Brain microvascular endothelial cell (primary cell): ENCODE results near the gene MCC.

Source experiments
- DNase-seq: peaks from one replicate; pipeline ENCODE4 v3.0.0-alpha.2; 2020
- H3K27ac ChIP-seq: fragments of 250-450 bp; sonication (Bioruptor Pico); 2 replicates; pipeline ENCODE4 v1.5.1; 2020; ENCODE audit warnings: mild to moderate bottlenecking, moderate library complexity
- H3K27me3 ChIP-seq: fragments of 250-450 bp; sonication (Bioruptor Pico); replicated peaks from 2 replicates; pipeline ENCODE4 v1.5.1; 2020; ENCODE audit warnings: mild to moderate bottlenecking
- H3K36me3 ChIP-seq: fragments of 250-450 bp; sonication (Bioruptor Pico); replicated peaks from 2 replicates; pipeline ENCODE4 v1.5.1; 2020; ENCODE audit warnings: mild to moderate bottlenecking
- H3K4me3 ChIP-seq: 2 replicates; pipeline ENCODE4 v1.5.1; 2011; ENCODE audit warnings: low read depth, mild to moderate bottlenecking, control low read depth, low read length, moderate library complexity
- in situ Hi-C: cut with HindIII; loops from 2 replicates; pipeline ENCODE4 v1.10.0; 2017; ENCODE audit warnings: low sequenced_read_pairs, low pct_ligation_motif_present
- TF ChIP-seq, protein P1 (sequence below): IDR thresholded peaks from 2 replicates; pipeline ENCODE4 v1.5.1; 2011; ENCODE audit warnings: low read depth, mild to moderate bottlenecking, moderate library complexity, low read length, control low read depth, inconsistent platforms; ENCODE audit errors: missing control alignments

MCC gene

DNA sequence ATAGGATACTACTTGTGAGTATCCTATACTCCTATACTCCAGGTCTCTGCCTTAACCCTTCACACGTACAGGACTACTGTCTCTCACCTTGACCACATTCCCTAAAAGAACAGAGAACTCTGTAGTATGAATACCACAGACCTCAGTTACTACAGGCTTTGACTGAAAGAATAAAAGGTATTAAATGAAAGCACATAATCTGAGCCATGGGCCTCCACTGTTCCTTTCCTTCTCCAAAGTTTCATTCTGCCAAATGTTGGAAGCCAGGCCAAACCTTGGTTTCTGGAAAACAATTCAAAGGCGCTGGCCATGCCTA, 244.9 kb downstream of the MCC start:
- TF ChIP-seq, protein P1, sequence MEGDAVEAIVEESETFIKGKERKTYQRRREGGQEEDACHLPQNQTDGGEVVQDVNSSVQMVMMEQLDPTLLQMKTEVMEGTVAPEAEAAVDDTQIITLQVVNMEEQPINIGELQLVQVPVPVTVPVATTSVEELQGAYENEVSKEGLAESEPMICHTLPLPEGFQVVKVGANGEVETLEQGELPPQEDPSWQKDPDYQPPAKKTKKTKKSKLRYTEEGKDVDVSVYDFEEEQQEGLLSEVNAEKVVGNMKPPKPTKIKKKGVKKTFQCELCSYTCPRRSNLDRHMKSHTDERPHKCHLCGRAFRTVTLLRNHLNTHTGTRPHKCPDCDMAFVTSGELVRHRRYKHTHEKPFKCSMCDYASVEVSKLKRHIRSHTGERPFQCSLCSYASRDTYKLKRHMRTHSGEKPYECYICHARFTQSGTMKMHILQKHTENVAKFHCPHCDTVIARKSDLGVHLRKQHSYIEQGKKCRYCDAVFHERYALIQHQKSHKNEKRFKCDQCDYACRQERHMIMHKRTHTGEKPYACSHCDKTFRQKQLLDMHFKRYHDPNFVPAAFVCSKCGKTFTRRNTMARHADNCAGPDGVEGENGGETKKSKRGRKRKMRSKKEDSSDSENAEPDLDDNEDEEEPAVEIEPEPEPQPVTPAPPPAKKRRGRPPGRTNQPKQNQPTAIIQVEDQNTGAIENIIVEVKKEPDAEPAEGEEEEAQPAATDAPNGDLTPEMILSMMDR, result no peak
- Histone ChIP-seq H3K27ac (no peak overlapping the region), H3K4me3 (no peak overlapping the region), H3K27me3 (no peaks in the 10 kb centered on the region), H3K36me3 (no peaks in the 10 kb centered on the region)
- no peak for DNase-seq
- in situ Hi-C loops, result no loop called here

DNA sequence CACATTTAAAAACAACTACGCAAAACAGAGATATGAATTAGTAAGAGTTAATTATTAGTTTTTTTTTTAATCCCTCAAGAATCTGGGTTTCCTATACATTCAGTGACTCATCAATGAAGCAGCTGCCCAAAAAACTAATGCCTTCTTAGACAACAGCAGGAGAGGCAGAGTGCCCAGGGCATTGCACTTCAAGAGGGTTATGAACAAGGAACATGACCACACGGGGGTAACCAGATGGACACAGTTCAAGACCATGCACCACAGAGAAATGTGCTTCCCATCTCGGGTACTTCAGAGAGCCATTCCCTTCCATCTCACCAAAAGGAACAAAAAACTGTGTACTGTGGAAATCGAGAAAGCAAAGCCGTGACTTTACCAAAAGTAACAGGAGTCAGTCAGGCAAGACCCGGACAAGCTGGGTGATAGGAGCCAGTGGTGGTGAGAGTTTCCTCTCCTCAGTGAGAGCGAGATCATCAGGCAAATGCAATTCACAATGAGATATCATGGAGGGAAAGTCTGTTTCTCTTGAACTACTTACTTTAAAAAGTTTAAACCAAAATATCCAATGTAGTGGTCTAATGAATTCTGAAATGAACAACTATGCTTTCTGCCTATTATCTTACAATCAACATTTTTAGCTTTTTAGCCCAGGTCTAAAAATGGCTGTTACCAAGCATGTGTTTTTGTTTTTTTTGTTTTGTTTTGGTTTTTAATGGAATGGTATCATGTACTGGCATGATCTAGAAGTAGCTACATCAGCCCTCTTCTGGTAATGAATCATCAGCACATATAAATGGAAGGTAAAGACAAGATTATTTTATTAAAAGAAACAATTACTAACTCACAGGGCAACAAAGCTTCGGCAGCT, 245.5 kb downstream of the MCC start:
- no peak for DNase-seq
- Histone ChIP-seq H3K36me3 (no peaks in the 10 kb centered on the region), H3K27ac (no peak overlapping the region), H3K4me3 (no peak overlapping the region), H3K27me3 (no peaks in the 10 kb centered on the region)
- TF ChIP-seq, protein P1, result no peak
- in situ Hi-C loops, result no loop called here

DNA sequence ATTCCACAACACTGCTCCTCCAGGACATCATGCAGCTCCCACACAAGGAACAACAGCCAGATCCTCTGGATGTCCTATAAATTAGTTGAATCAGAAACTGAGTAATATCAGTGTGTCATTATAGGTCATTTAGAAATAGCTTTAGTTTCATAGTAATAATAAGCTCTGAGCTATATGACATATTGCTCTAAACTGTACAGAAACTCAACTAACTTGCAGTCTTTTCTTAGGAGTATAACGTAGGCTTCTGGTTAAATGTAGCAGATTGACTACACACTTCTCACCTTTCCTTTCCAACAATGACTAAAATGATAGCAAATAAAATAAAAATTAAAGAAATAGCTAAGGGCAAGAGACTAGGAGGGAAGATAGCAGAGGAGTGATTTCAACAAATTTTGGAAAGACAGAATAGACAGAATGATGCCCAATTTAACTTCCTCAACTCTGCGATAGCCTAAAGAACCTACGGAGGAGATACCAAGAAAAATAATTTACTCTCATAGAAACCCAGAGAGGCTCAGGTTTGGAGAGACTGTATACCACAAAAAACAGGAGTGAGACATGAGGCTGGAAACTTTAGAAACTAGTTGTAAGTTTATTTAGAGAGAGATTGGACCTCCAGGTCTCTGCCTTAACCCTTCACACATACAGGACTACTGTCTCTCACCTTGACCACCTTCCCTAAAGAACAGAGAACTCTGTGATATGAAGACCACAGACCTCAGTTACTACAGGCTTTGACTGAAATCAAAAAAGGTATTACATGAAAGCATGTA, 247.1 kb downstream of the MCC start:
- TF ChIP-seq, protein P1, result no peak
- H3K36me3 ChIP-seq, result no peaks in the 10 kb centered on the region
- in situ Hi-C loops, result no loop called here
- no peak overlapping the region for H3K27ac ChIP-seq
- H3K4me3 ChIP-seq, result no peak overlapping the region
- no peak for DNase-seq
- no peaks in the 10 kb centered on the region for H3K27me3 ChIP-seq

DNA sequence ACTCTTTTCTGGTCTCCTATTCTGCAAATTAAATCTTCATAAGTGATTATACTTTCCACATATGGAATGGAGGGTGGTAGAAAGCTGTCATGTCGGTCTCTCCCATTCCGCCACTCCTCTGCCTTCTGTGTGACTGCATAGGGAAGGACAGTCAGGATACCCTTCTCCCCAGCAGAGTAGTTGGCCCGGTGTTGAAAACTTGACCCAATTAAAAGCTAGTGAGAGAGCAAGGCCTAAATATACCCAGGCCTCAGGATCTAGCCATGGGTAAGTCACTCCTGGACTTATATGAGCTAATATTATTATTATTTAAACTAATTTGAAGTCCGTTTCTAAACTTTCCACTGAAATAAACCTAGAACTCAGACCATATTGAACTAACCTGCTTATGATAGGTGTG, 248.2 kb downstream of the MCC start:
- Histone ChIP-seq H3K36me3 (no peaks in the 10 kb centered on the region), H3K4me3 (no peak overlapping the region), H3K27ac (no peak overlapping the region), H3K27me3 (no peaks in the 10 kb centered on the region)
- TF ChIP-seq, protein P1, result no peak
- no peak for DNase-seq
- in situ Hi-C loops, result no loop called here

DNA sequence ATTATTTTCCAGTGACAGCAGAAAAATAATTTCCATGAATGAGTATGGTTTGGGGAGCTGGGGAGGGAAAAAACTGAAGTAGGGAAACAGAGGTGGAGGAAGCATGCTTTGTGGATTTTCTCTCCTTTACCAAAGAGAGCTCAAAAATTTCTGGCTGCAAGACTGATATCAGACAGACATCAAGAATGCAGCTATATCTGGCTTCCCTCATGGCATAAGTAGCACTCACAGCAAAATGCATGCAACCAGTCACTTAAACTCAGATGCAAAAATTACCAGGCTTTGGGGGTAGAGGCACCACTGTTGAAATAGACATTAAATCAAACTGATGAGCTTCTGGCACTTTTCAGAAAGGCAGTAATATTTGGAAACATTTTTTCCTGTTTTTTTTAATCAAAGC, 250.4 kb downstream of the MCC start:
- TF ChIP-seq, protein P1, result no peak
- H3K27ac ChIP-seq, result no peak overlapping the region
- H3K27me3 ChIP-seq, result no peaks in the 10 kb centered on the region
- no peak for DNase-seq
- no peak overlapping the region for H3K4me3 ChIP-seq
- in situ Hi-C loops, result no loop called here
- H3K36me3 ChIP-seq, result no peaks in the 10 kb centered on the region
